Adrenal gland (tissue), 5 donors: ENCODE results near the gene TTLL5.

Experiments used
- POLR2A ChIP-seq, 2 donors: fragments of 450-650 bp; IDR thresholded peaks; one replicate each; pipeline ENCODE4 v1.6.1; 2017; ENCODE audit warnings: antibody characterized with exemption in 2 of 2, mild to moderate bottlenecking in 2 of 2, moderate library complexity in 1 of 2
- TF ChIP-seq, protein P1 (sequence below), 6 experiments: fragments of 450-650 bp in 4 of 6; fragments of 200-600 bp in 2 of 6; sonication (generic) in 1 of 6; IDR thresholded peaks; 1 replicate in 5 of 6; 2 replicates in 1 of 6; pipeline versions ENCODE4 v1.5.1 to v1.8.0; 2016 to 2021; ENCODE audit warnings: antibody characterized with exemption in 6 of 6, mild to moderate bottlenecking in 2 of 6, moderate library complexity in 1 of 6
- donor health status: DM: no; HTN: no; CAD: no.

- TF ChIP-seq, protein P1, sequence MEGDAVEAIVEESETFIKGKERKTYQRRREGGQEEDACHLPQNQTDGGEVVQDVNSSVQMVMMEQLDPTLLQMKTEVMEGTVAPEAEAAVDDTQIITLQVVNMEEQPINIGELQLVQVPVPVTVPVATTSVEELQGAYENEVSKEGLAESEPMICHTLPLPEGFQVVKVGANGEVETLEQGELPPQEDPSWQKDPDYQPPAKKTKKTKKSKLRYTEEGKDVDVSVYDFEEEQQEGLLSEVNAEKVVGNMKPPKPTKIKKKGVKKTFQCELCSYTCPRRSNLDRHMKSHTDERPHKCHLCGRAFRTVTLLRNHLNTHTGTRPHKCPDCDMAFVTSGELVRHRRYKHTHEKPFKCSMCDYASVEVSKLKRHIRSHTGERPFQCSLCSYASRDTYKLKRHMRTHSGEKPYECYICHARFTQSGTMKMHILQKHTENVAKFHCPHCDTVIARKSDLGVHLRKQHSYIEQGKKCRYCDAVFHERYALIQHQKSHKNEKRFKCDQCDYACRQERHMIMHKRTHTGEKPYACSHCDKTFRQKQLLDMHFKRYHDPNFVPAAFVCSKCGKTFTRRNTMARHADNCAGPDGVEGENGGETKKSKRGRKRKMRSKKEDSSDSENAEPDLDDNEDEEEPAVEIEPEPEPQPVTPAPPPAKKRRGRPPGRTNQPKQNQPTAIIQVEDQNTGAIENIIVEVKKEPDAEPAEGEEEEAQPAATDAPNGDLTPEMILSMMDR (IDR thresholded peaks at IDR 0.05) = no peak
- TF ChIP-seq POLR2A (IDR thresholded peaks at IDR 0.05) = no peak
Observed at GRCh38 chr14:75858362-75858761, 197.3 kb downstream of the TTLL5 start.
